Endothelial cell of umbilical vein (primary cell): ENCODE data around the gene ZNF697.
"Not testable (repeated sequence)": the region's sequence is repeated elsewhere in the genome, so short reads cannot be mapped to it uniquely, and the experiment has no call there.

Experiments
- EZH2 ChIP-seq: IDR thresholded peaks from 2 replicates; pipeline ENCODE4 v1.6.1; 2012; ENCODE audit warnings: borderline replicate concordance, low read depth, mild to moderate bottlenecking, moderate library complexity, low read length, inconsistent platforms; ENCODE audit not compliant: severe bottlenecking
- FOS ChIP-seq: IDR thresholded peaks from 2 replicates; pipeline ENCODE4 v1.6.1; 2011; ENCODE audit warnings: mild to moderate bottlenecking, low read length, moderate library complexity, borderline replicate concordance; ENCODE audit not compliant: insufficient read depth
- GATA2 ChIP-seq: IDR thresholded peaks from 2 replicates; pipeline ENCODE4 v1.7.0; 2011; ENCODE audit warnings: low read depth, mild to moderate bottlenecking, moderate library complexity, mixed read lengths, low read length; ENCODE audit not compliant: insufficient read length, insufficient read depth
- POLR2A ChIP-seq: IDR thresholded peaks from 2 replicates; pipeline ENCODE4 v1.6.1; 2012; ENCODE audit warnings: low read depth, mild to moderate bottlenecking, control low read depth, low read length
- POLR2AphosphoS5 ChIP-seq: IDR thresholded peaks from 2 replicates; pipeline ENCODE4 v1.6.1; 2012; ENCODE audit warnings: low read depth, mild to moderate bottlenecking, control low read depth, low read length, moderate library complexity; ENCODE audit not compliant: insufficient read depth
- TF ChIP-seq, protein P1 (sequence below): IDR thresholded peaks from 2 replicates; pipeline ENCODE4 v1.6.1; 2011; ENCODE audit not compliant: insufficient read depth, insufficient read length
- TF ChIP-seq, protein P2 (sequence below), 2 donors: IDR thresholded peaks; 1 replicate in 1 of 2; 2 replicates in 1 of 2; pipeline ENCODE4 v1.5.1; 2011; ENCODE audit warnings: low read length in 2 of 2, mild to moderate bottlenecking in 2 of 2, moderate library complexity in 2 of 2, control low read depth in 1 of 2, inconsistent platforms in 1 of 2, low read depth in 1 of 2; ENCODE audit not compliant: insufficient read depth in 1 of 2; ENCODE audit errors: extremely low read depth in 1 of 2

DNA sequence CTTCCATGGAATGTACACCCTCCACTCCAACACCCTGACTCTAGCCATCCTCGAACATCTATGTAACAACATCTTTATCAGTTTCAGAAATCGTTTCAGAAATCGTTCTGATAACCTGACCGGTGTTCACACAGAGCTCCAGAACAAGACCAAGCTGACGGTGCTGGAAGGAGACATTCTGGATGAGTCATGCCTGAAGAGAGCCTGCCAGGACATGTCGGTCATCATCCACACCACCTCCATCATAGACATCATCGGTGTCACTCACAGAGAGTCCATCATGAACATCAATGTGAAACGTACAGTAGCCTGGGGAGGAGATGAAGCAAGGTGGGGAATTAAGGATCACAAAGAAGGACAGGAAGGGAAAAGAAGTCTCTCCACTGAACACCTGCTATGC is 43.0 kb downstream of the ZNF697 start:
- TF ChIP-seq, protein P1, sequence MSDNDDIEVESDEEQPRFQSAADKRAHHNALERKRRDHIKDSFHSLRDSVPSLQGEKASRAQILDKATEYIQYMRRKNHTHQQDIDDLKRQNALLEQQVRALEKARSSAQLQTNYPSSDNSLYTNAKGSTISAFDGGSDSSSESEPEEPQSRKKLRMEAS, result not testable (repeated sequence)
- TF ChIP-seq, protein P2, sequence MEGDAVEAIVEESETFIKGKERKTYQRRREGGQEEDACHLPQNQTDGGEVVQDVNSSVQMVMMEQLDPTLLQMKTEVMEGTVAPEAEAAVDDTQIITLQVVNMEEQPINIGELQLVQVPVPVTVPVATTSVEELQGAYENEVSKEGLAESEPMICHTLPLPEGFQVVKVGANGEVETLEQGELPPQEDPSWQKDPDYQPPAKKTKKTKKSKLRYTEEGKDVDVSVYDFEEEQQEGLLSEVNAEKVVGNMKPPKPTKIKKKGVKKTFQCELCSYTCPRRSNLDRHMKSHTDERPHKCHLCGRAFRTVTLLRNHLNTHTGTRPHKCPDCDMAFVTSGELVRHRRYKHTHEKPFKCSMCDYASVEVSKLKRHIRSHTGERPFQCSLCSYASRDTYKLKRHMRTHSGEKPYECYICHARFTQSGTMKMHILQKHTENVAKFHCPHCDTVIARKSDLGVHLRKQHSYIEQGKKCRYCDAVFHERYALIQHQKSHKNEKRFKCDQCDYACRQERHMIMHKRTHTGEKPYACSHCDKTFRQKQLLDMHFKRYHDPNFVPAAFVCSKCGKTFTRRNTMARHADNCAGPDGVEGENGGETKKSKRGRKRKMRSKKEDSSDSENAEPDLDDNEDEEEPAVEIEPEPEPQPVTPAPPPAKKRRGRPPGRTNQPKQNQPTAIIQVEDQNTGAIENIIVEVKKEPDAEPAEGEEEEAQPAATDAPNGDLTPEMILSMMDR (IDR thresholded peaks at IDR 0.05; ENCODE audit: extremely low read depth in 1 of 2, insufficient read depth in 1 of 2, low read depth in 1 of 2, low read length in 2 of 2), result not testable (repeated sequence)
- TF ChIP-seq FOS, EZH2, GATA2, POLR2A, POLR2AphosphoS5: not testable (repeated sequence)
